Measurements from ENCODE around the gene KLHL3.

DNA sequence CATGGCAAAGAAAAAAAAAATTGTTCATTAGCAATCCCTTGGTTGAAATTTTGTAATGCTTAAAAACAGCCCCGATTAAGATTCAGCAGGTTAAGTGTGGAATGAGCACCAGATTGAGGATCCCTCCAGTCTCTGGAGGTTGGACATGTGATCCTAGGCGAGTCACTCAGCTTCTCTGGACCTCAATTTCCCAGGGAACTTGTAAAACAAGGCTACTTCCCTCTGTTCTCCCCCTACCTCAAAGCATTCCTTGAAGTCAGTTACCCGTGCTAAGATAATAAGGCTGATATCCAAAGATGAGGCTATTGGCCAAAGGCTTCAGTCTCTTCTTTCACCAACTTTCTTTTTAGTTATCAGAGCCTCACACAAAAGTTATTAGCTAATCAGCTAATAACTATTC is 2.9 kb downstream of the KLHL3 start:
- TF ChIP-seq, protein P1, sequence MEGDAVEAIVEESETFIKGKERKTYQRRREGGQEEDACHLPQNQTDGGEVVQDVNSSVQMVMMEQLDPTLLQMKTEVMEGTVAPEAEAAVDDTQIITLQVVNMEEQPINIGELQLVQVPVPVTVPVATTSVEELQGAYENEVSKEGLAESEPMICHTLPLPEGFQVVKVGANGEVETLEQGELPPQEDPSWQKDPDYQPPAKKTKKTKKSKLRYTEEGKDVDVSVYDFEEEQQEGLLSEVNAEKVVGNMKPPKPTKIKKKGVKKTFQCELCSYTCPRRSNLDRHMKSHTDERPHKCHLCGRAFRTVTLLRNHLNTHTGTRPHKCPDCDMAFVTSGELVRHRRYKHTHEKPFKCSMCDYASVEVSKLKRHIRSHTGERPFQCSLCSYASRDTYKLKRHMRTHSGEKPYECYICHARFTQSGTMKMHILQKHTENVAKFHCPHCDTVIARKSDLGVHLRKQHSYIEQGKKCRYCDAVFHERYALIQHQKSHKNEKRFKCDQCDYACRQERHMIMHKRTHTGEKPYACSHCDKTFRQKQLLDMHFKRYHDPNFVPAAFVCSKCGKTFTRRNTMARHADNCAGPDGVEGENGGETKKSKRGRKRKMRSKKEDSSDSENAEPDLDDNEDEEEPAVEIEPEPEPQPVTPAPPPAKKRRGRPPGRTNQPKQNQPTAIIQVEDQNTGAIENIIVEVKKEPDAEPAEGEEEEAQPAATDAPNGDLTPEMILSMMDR (IDR thresholded peaks at IDR 0.05), result no peak
- TF ChIP-seq POLR2A (IDR thresholded peaks at IDR 0.05), result no peak
